Trophoblast cell (in vitro differentiated cells and primary cell): ENCODE measurements around the gene DTNB.

Experiments
- DNase-seq, 2 donors: peaks; one replicate each; pipeline ENCODE4 v3.0.0-alpha.2; 2016
- H2AFZ ChIP-seq: 2 replicates; pipeline ENCODE4 v1.6.1; 2013; ENCODE audit warnings: low read length, moderate library complexity, mild to moderate bottlenecking; ENCODE audit not compliant: insufficient read depth, poor library complexity
- H2AK5ac ChIP-seq: 2 replicates; pipeline ENCODE4 v1.6.1; 2013; ENCODE audit warnings: mild to moderate bottlenecking, low read length
- H2BK120ac ChIP-seq: 2 replicates; pipeline ENCODE4 v1.6.1; 2013; ENCODE audit warnings: low read length, mild to moderate bottlenecking, moderate library complexity; ENCODE audit not compliant: insufficient read depth, poor library complexity
- H2BK12ac ChIP-seq: 2 replicates; pipeline ENCODE4 v1.6.1; 2013; ENCODE audit warnings: mild to moderate bottlenecking, low read length, moderate library complexity
- H2BK5ac ChIP-seq: 2 replicates; pipeline ENCODE4 v1.6.1; 2013; ENCODE audit warnings: low read length, low read depth, moderate library complexity, mild to moderate bottlenecking; ENCODE audit not compliant: poor library complexity
- H3K14ac ChIP-seq: 2 replicates; pipeline ENCODE4 v1.6.1; 2013; ENCODE audit warnings: mild to moderate bottlenecking, low read length
- H3K18ac ChIP-seq: 2 replicates; pipeline ENCODE4 v1.6.1; 2013; ENCODE audit warnings: mild to moderate bottlenecking, low read length
- H3K23ac ChIP-seq: 2 replicates; pipeline ENCODE4 v1.6.1; 2013; ENCODE audit warnings: low read length
- H3K27ac ChIP-seq: 2 replicates; pipeline ENCODE4 v1.5.1; 2013; ENCODE audit warnings: low read depth, mild to moderate bottlenecking, inconsistent platforms, low read length, moderate library complexity
- H3K27me3 ChIP-seq: 2 replicates; pipeline ENCODE4 v1.6.1; 2013; ENCODE audit warnings: inconsistent platforms, mild to moderate bottlenecking, low read length, moderate library complexity; ENCODE audit not compliant: insufficient read depth
- H3K36me3 ChIP-seq, 2 experiments: 1 replicate in 1 of 2; 2 replicates in 1 of 2; pipeline ENCODE4 v1.6.1; 2013; ENCODE audit warnings: low read length in 2 of 2, mild to moderate bottlenecking in 2 of 2, moderate library complexity in 1 of 2; ENCODE audit not compliant: insufficient read depth in 2 of 2, control insufficient read depth in 1 of 2
- H3K4ac ChIP-seq: 2 replicates; pipeline ENCODE4 v1.6.1; 2013; ENCODE audit warnings: low read depth, mild to moderate bottlenecking, low read length, moderate library complexity
- H3K4me1 ChIP-seq, 2 experiments: 1 replicate in 1 of 2; 2 replicates in 1 of 2; pipeline ENCODE4 v1.6.1; 2013; ENCODE audit warnings: low read length in 2 of 2, mild to moderate bottlenecking in 2 of 2, moderate library complexity in 1 of 2; ENCODE audit not compliant: insufficient read depth in 2 of 2, control insufficient read depth in 1 of 2
- H3K4me2 ChIP-seq: 2 replicates; pipeline ENCODE4 v1.6.1; 2013; ENCODE audit warnings: inconsistent platforms, mild to moderate bottlenecking, low read length, moderate library complexity
- H3K4me3 ChIP-seq: 2 replicates; pipeline ENCODE4 v1.5.1; 2013; ENCODE audit warnings: mild to moderate bottlenecking, low read depth, low read length, inconsistent platforms
- H3K79me1 ChIP-seq: one replicate; pipeline ENCODE4 v1.6.1; 2013; ENCODE audit warnings: low read length
- H3K79me2 ChIP-seq: 2 replicates; pipeline ENCODE4 v1.6.1; 2013; ENCODE audit warnings: low read length, mild to moderate bottlenecking; ENCODE audit not compliant: control insufficient read depth, insufficient read depth, poor library complexity
- H3K9ac ChIP-seq: 2 replicates; pipeline ENCODE4 v1.6.1; 2013; ENCODE audit warnings: mild to moderate bottlenecking, low read length
- H3K9me3 ChIP-seq: 2 replicates; pipeline ENCODE4 v1.6.1; 2013; ENCODE audit warnings: low read depth, mild to moderate bottlenecking, control low read depth, inconsistent platforms, low read length; ENCODE audit not compliant: insufficient read depth
- H4K12ac ChIP-seq: 2 replicates; pipeline ENCODE4 v1.6.1; 2013; ENCODE audit warnings: low read depth, mild to moderate bottlenecking, low read length, moderate library complexity
- H4K8ac ChIP-seq: 2 replicates; pipeline ENCODE4 v1.6.1; 2013; ENCODE audit warnings: low read depth, mild to moderate bottlenecking, low read length, moderate library complexity
- H4K91ac ChIP-seq: one replicate; pipeline ENCODE4 v1.6.1; 2013; ENCODE audit warnings: low read depth, mild to moderate bottlenecking, low read length, moderate library complexity
- WGBS: extraction: QIAGEN DNeasy Blood & Tissue Kit; methylation state at CpG from one replicate; pipeline ENCODE4 v1.1.7; 2013; ENCODE audit warnings: missing lambda C conversion rate; ENCODE audit not compliant: insufficient read length, insufficient coverage; ENCODE audit errors: extremely low coverage; 5-methylcytosine and 5-hydroxymethylcytosine counted together

The DTNB gene

DNA sequence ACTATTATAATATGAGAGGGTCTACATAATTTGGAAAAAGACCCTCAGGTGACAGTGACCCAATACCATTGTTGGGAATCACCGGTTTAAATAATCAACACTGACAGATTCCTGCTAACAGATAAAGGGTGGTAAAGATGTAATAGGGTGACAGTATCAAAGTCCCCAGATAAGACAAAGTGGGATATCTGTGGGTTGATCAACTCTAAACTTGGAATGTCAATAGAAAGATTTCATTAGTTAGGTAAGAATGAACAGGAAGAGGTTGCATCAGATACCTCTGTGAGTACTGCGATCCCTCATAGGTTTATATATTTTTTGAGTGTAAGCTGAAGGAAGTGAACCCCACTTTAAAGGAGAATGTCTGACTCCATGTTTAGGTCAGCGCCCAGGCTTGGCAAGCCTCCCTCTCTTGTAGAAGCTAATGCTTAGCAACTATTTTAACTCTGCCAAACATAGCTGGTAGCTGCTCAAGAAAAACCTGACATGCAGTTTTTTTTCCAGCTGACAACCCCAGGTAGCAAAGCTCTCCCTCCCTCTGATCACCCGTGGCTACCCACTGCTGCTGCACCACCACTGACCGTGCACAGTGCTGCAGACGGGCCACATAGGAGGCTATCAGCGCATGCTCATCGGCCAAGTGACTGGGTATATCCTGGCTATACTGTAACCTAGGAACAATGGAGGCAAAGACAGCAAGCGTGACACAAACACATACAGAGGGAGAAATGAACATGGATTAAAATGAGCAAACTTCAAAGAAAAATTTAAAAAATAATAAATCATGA is 218.4 kb downstream of the DTNB start:
- Histone ChIP-seq H3K4me2 (no peak overlapping the region), H3K4ac (no peak overlapping the region), H3K79me1 (no peaks in the 10 kb centered on the region), H3K9ac (no peak overlapping the region), H2BK120ac (no peak overlapping the region), H3K36me3 (no peaks in the 10 kb centered on the region), H4K8ac (no peak overlapping the region), H3K4me3 (peak overlapping the region; percentile 31), H4K91ac (no peak overlapping the region), H3K4me1 (no peaks in the 10 kb centered on the region), H2BK12ac (no peak overlapping the region), H3K9me3 (no peaks in the 10 kb centered on the region), H3K27ac (no peak overlapping the region), H2AK5ac (no peak overlapping the region), H4K12ac (no peak overlapping the region), H2BK5ac (no peak overlapping the region), H3K23ac (peak overlapping the region; percentile 20), H2AFZ (no peak overlapping the region), H3K27me3 (no peaks in the 10 kb centered on the region), H3K79me2 (no peaks in the 10 kb centered on the region), H3K18ac (no peak overlapping the region), H3K14ac (no peak overlapping the region)
- no CpG with 5 or more reads among the region's 9 CpGs for WGBS
- DNase-seq = no peak

GRCh38 chr2:25453199-25453905 is 220.0 kb downstream of the DTNB start:
- H4K12ac ChIP-seq = no peak overlapping the region
- no CpG with 5 or more reads among the region's 3 CpGs for WGBS
- no peak overlapping the region for H3K27ac ChIP-seq
- no peaks in the 10 kb centered on the region for H3K27me3 ChIP-seq
- no peaks in the 10 kb centered on the region for H3K4me1 ChIP-seq
- H2BK120ac ChIP-seq = no peak overlapping the region
- DNase-seq = peak in 1 of 2 donors; percentile 2
- no peak overlapping the region for H2AFZ ChIP-seq
- no peak overlapping the region for H3K4me3 ChIP-seq
- H3K23ac ChIP-seq = no peak overlapping the region
- H4K91ac ChIP-seq = no peak overlapping the region
- no peaks in the 10 kb centered on the region for H3K36me3 ChIP-seq
- H2AK5ac ChIP-seq = no peak overlapping the region
- no peaks in the 10 kb centered on the region for H3K79me1 ChIP-seq
- H3K9me3 ChIP-seq = no peaks in the 10 kb centered on the region
- no peak overlapping the region for H3K18ac ChIP-seq
- no peak overlapping the region for H4K8ac ChIP-seq
- H2BK5ac ChIP-seq = no peak overlapping the region
- no peak overlapping the region for H3K4ac ChIP-seq
- no peak overlapping the region for H3K14ac ChIP-seq
- H2BK12ac ChIP-seq = no peak overlapping the region
- H3K9ac ChIP-seq = no peak overlapping the region
- no peak overlapping the region for H3K4me2 ChIP-seq
- no peaks in the 10 kb centered on the region for H3K79me2 ChIP-seq

- Histone ChIP-seq H3K79me2 (no peaks in the 10 kb centered on the region), H2BK120ac (no peak overlapping the region), H3K4me1 (no peaks in the 10 kb centered on the region), H3K4me2 (no peak overlapping the region), H2AK5ac (no peak overlapping the region), H2BK5ac (no peak overlapping the region), H3K9ac (no peak overlapping the region), H3K9me3 (no peaks in the 10 kb centered on the region), H3K36me3 (no peaks in the 10 kb centered on the region), H4K8ac (no peak overlapping the region), H4K12ac (no peak overlapping the region), H3K4ac (no peak overlapping the region), H4K91ac (no peak overlapping the region), H3K79me1 (no peaks in the 10 kb centered on the region), H2BK12ac (no peak overlapping the region), H3K27me3 (no peaks in the 10 kb centered on the region), H3K18ac (no peak overlapping the region), H3K27ac (no peak overlapping the region), H3K23ac (no peak overlapping the region), H3K14ac (no peak overlapping the region), H3K4me3 (no peak overlapping the region), H2AFZ (no peak overlapping the region)
- WGBS = no CpG with 5 or more reads among the region's 6 CpGs
- no peak for DNase-seq
These were observed 224.6 kb downstream of the DTNB start for GRCh38 chr2:25448808-25449207.

DNA sequence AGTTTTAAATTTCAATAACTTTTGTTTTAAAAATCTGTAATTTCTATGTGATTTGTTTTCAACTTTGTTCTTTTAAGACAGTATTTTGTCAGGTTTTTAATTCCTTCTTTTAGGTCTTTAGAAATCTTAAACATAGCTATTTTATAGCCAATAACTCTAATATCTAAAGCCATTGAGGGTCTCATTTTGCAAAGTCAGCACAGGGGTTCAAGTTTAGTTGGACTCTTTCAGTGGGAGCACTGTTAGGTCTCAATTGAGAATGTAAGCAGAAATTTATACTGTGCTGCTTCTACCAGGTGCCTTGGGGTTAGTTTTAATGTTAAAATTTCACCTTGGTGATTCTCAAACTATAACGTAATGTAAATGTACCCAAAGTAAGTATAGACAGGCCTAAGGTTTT is 226.4 kb downstream of the DTNB start:
- no peak overlapping the region for H4K8ac ChIP-seq
- WGBS = no CpG with 5 or more reads among the region's 1 CpG

More for the DNA sequence above, 226.4 kb downstream of the DTNB start:
- Histone ChIP-seq H3K14ac (no peak overlapping the region), H3K4me2 (no peak overlapping the region), H2AK5ac (no peak overlapping the region), H3K4ac (no peak overlapping the region), H2BK120ac (no peak overlapping the region), H2BK12ac (no peak overlapping the region), H3K36me3 (no peaks in the 10 kb centered on the region), H2AFZ (no peak overlapping the region), H3K79me1 (no peaks in the 10 kb centered on the region), H3K18ac (no peak overlapping the region), H3K79me2 (no peaks in the 10 kb centered on the region), H4K12ac (no peak overlapping the region), H2BK5ac (no peak overlapping the region), H3K23ac (no peak overlapping the region), H3K4me1 (no peaks in the 10 kb centered on the region), H3K9ac (no peak overlapping the region), H3K9me3 (no peaks in the 10 kb centered on the region), H3K4me3 (no peak overlapping the region), H3K27ac (no peak overlapping the region), H3K27me3 (no peaks in the 10 kb centered on the region), H4K91ac (no peak overlapping the region)
- DNase-seq = no peak
